Prostate gland (tissue), 2 donors: Measurements from ENCODE around the gene CARS1. TPM values are rescaled to one million over a fixed set of nuclear protein-coding genes. Genes with fewer than 3 reads are reported as not detected.

Source experiments
- DNase-seq: peaks from one replicate; pipeline ENCODE4 v3.0.0-alpha.2; 2019; ENCODE audit warnings: low spot score
- H3K27ac ChIP-seq, 2 donors: fragments of 200-600 bp; sonication (generic); 2 replicates each; pipeline ENCODE4 v1.5.1; 2017 to 2019
- H3K27me3 ChIP-seq: fragments of 200-600 bp; sonication (generic); replicated peaks from 2 replicates; pipeline ENCODE4 v1.5.1; 2019; ENCODE audit not compliant: insufficient read depth
- H3K36me3 ChIP-seq, 2 donors: fragments of 200-600 bp; sonication (generic); 1 replicate in 1 of 2; 2 replicates in 1 of 2; pipeline versions ENCODE4 v1.5.1 to v1.8.1; 2017 to 2019
- H3K4me1 ChIP-seq: fragments of 200-600 bp; sonication (generic); replicated peaks from 2 replicates; pipeline ENCODE4 v1.5.1; 2019
- H3K4me3 ChIP-seq, 2 donors: fragments of 200-600 bp; sonication (generic); 2 replicates each; pipeline ENCODE4 v1.5.1; 2017 to 2019
- H3K9me3 ChIP-seq: fragments of 200-600 bp; sonication (generic); 2 replicates; pipeline ENCODE4 v1.5.1; 2017
- POLR2A ChIP-seq: fragments of 450-650 bp; IDR thresholded peaks from one replicate; pipeline ENCODE4 v1.6.1; 2016; ENCODE audit warnings: antibody characterized with exemption, mild to moderate bottlenecking
- POLR2AphosphoS5 ChIP-seq: sonication (generic); formaldehyde crosslinking; IDR thresholded peaks from one replicate; pipeline ENCODE4 v1.6.1; 2017; ENCODE audit warnings: antibody characterized with exemption
- WGBS: methylation state at CpG from one replicate; pipeline ENCODE4 v1.1.5; 2018; 5-methylcytosine and 5-hydroxymethylcytosine counted together
- intact Hi-C: fragments of 100-400 bp; cut with DNase I; formaldehyde crosslinking; loops from one replicate; pipeline ENCODE4 v1.14.2; 2022
- total RNA-seq, 2 donors: library from RNA; depleted of rRNA; stranded (reverse); fragments of >200 nt; gene quantifications; one replicate each; pipeline ENCODE4 v1.1.0, GENCODE V29; 2016
- TF ChIP-seq, protein P1 (sequence below), 4 experiments: fragments of 200-600 bp in 2 of 4; fragments of 450-650 bp in 2 of 4; sonication (generic) in 2 of 4; IDR thresholded peaks; 1 replicate in 3 of 4; 2 replicates in 1 of 4; pipeline ENCODE4 v1.5.1; 2016 to 2019; ENCODE audit warnings: antibody characterized with exemption in 4 of 4, mild to moderate bottlenecking in 2 of 4, moderate library complexity in 2 of 4

CARS1 gene
- total RNA-seq, 2 donors from 2014 or later = 25.6 to 28.9 TPM

DNA sequence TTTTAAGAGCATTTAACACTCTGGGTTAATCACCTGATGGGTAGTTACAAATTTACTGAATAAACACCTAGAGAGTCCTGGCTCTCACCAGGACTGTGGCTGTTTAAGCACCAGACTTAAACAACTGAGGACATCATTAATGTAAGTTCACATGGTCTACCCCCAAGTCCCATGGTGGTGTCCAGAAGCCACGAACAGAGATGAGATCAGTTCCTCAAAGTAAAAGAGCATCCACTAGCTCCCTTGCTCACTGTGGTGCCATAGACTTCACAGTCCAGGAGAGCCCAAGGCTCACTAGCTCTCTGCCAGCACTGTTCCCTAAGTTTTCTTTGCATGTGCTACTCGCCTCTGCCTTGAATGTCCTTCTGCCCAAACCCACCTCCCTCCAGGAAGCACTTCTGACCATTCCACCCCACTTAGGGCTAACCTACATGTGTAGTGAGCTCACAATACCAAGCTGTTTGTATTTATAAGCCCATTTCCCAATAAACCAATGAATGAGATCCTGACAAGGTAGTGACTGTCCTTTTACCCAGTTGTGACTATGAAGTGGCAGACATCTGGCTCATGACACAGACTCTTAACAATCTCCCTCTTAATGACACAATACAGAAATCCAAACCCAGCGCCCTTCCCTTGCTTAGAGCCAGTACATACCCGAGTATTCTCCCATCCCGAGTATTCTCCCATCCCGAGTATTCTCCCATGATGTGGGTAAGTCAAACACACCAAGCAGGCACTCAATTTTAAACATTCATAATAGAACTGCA, 80.7 kb downstream of the CARS1 start:
- Histone ChIP-seq H3K4me3 (no peak overlapping the region), H3K4me1 (no peaks in the 10 kb centered on the region), H3K27me3 (no peaks in the 10 kb centered on the region), H3K9me3 (no peaks in the 10 kb centered on the region), H3K27ac (no peak overlapping the region), H3K36me3 (no peaks in the 10 kb centered on the region)
- no peak for TF ChIP-seq POLR2AphosphoS5
- TF ChIP-seq, protein P1, sequence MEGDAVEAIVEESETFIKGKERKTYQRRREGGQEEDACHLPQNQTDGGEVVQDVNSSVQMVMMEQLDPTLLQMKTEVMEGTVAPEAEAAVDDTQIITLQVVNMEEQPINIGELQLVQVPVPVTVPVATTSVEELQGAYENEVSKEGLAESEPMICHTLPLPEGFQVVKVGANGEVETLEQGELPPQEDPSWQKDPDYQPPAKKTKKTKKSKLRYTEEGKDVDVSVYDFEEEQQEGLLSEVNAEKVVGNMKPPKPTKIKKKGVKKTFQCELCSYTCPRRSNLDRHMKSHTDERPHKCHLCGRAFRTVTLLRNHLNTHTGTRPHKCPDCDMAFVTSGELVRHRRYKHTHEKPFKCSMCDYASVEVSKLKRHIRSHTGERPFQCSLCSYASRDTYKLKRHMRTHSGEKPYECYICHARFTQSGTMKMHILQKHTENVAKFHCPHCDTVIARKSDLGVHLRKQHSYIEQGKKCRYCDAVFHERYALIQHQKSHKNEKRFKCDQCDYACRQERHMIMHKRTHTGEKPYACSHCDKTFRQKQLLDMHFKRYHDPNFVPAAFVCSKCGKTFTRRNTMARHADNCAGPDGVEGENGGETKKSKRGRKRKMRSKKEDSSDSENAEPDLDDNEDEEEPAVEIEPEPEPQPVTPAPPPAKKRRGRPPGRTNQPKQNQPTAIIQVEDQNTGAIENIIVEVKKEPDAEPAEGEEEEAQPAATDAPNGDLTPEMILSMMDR (IDR thresholded peaks at IDR 0.05) = no peak
- no peak for TF ChIP-seq POLR2A
- intact Hi-C loops = no loop called here
- no peak for DNase-seq
- WGBS = 71% methylated on average over 6 of the region's 6 CpGs

DNA sequence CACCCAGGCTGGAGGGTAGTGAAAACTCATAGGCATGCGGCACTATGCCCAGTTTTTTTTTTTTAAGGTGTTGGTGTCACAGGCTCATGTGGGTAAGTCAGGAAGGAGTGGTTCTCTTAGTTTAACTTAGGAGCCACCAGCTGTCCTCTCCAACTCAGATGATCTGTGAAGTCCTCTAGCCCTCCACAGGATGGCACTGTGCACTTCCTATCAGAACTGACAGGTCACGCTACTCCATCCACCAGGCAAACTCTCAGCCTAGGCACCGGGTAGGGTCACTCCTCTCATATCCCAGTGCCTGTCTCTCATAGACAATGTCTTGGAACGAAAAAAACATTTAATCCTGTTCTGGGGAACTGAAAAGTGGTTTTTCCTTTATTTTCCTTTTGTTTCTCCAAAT, 81.6 kb downstream of the CARS1 start:
- TF ChIP-seq, protein P1 (IDR thresholded peaks at IDR 0.05) = peak in 3 of 4 experiments; percentile 20 to 58 (median 49)
- TF ChIP-seq POLR2AphosphoS5 = no peak
- H3K9me3 ChIP-seq = no peaks in the 10 kb centered on the region
- intact Hi-C loops = no loop called here
- H3K36me3 ChIP-seq = peaks cover 0 to 2% of the 10 kb centered on the region in 2 donors
- no peak overlapping the region for H3K4me3 ChIP-seq
- H3K27ac ChIP-seq = no peak overlapping the region
- H3K4me1 ChIP-seq = no peaks in the 10 kb centered on the region
- no peaks in the 10 kb centered on the region for H3K27me3 ChIP-seq
- WGBS = 74% methylated on average over 4 of the region's 4 CpGs
- peak; percentile 22 for DNase-seq

DNA sequence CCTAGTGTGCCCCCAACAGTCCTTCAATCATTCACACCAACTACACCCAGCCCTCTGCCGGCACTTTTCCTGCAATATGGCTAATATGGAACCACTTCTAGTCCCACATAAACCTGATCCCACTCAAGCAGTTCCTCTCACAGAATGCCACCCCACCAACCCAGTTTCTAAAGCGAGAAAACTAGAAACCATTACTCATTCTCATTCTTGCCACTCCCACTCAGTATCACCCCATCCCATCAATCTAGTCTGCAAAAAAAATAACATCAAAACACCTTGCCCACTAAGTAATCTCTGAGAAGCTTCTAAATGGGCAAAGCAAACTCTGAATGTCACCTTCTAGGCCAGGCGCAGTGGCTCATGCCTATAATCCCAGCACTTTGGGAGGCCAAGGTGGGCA, 83.0 kb downstream of the CARS1 start:
- no peak overlapping the region for H3K27ac ChIP-seq
- 98% methylated on average over 3 of the region's 3 CpGs for WGBS
- TF ChIP-seq, protein P1 (IDR thresholded peaks at IDR 0.05) = no peak
- TF ChIP-seq POLR2AphosphoS5 (no peak), POLR2A (no peak)
- no peaks in the 10 kb centered on the region for H3K9me3 ChIP-seq
- H3K4me3 ChIP-seq = no peak overlapping the region
- intact Hi-C loops = no loop called here
- no peaks in the 10 kb centered on the region for H3K4me1 ChIP-seq
- no peak for DNase-seq
- H3K36me3 ChIP-seq = peaks cover 6 to 7% of the 10 kb centered on the region in 2 donors
- no peaks in the 10 kb centered on the region for H3K27me3 ChIP-seq

DNA sequence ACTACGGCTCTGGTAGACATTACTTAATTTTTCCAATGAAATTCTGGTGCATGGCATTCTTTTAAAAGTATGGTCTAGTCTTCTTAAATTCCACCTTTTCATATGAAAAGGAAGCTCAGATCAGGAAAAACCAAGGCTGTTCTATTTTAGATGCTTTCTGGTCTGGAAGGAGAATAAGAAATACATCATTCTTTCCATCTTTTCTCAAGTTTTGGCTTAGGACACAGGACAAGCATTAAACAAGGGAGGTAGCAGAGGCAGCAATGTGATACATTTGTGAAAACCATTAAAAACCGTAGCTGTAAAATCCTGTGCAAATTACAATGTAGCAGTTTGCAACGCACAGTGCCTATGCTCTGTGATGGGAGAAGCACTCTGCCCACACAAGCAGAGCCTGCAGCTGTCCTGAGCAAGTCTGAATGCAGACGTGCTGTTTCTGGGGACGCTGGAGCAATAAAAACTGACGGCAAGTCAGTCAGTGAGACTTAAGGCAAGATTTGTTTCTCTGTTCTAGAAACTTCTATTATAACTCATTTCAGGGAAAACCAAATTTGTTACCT, 88.8 kb downstream of the CARS1 start:
- Histone ChIP-seq H3K9me3 (no peaks in the 10 kb centered on the region), H3K27me3 (no peaks in the 10 kb centered on the region), H3K4me1 (no peaks in the 10 kb centered on the region), H3K36me3 (peaks cover 6 to 9% of the 10 kb centered on the region in 2 donors), H3K4me3 (no peak overlapping the region), H3K27ac (no peak overlapping the region)
- TF ChIP-seq POLR2A (no peak), POLR2AphosphoS5 (no peak)
- TF ChIP-seq, protein P1 (IDR thresholded peaks at IDR 0.05) = no peak
- intact Hi-C loops = no loop called here
- WGBS = 55% methylated on average over 6 of the region's 6 CpGs
- no peak for DNase-seq

DNA sequence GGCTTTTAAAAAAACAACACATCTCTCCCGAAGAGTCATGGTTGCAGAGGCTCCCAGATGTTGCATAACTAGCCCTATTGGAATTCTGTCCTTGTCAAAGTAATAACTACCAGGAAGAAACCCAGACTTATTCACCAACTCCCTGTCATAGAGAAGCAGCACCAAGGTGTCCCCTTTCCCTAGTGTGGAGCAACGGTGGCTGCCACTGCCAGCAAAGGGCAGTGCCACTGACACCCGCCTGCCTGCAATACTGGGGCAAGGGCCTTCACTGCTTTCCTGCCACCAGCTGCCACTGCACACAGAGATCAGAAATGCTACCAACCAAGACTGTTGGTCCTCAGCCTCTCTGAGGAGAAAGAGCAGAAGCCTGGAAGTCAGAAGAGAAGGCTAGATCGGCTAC, 92.4 kb downstream of the CARS1 start:
- TF ChIP-seq, protein P1 (IDR thresholded peaks at IDR 0.05) = no peak
- TF ChIP-seq POLR2A = no peak
- no peak for TF ChIP-seq POLR2AphosphoS5
- H3K9me3 ChIP-seq = no peaks in the 10 kb centered on the region
- H3K36me3 ChIP-seq = peaks cover 0 to 7% of the 10 kb centered on the region in 2 donors
- no peaks in the 10 kb centered on the region for H3K4me1 ChIP-seq
- DNase-seq = no peak
- no peak overlapping the region for H3K4me3 ChIP-seq
- WGBS = 71% methylated on average over 4 of the region's 4 CpGs
- H3K27ac ChIP-seq = no peak overlapping the region
- intact Hi-C loops = no loop called here
- H3K27me3 ChIP-seq = no peaks in the 10 kb centered on the region
